CD4-positive, alpha-beta T cell treated with Interleukin-4 for 1 hour (primary cell): Measurements from ENCODE around the gene ZXDC.
A peak's percentile ranks its signal among the peaks of the same experiment; 100 is the strongest.

ENCODE experiments used
- DNase-seq, 2 donors: peaks; one replicate each; pipeline ENCODE4 v3.0.0-alpha.2; 2020 to 2022

Gene ZXDC

DNA sequence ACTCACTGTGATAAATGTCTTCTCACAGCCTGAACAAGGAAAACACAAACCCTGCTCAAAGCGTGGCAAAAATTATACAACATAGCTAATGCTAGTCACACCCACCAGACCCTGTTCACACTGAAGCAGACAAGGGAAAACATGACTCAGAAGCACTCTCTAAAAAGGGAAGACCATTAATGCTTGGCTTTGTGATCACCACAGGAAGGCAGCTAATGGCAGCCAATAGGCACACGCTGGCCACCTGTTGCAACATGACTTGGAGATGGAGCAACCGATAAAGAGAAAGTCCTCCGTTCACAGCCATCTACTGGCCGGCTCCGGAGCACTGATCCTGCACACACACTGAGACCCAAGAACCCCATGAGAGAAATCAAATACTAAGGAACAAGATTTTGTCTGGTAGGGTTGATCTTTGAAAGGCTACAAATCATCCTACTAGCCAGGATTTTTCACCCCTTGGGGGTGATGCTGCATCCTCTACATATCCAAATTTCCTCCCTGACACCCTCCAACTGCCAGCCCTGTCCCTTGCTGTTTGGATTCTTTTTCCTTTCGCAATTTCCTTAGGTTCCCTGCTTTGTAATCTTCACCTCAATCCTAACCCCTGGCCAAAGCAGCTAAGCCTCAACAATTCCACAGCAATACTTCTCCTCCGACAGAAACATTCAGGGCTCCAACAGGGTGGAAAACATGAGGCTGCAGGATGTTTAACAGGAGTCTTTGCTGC lies 3.2 kb downstream of the ZXDC start:
- DNase-seq, result peak; percentile 27 to 77

DNA sequence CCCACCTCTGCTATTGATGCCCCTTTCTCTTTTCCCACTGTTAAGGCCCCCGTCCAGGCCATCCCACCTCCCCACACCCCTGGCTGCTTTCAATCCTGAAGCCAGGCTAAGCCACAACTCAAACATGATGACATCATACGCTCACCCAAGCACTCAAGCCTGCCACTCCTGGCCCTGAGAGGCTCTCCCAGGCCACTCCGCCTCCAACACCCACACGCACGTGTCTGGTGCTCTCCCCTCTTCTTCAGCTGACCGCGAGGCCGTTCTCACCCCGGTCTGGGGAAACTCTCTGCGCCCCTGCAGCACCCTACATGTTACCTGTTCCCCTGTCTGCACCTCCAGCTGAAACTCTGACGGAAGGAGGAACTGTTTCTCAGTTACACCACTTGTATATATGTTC lies 6.2 kb downstream of the ZXDC start:
- DNase-seq, result no peak

DNA sequence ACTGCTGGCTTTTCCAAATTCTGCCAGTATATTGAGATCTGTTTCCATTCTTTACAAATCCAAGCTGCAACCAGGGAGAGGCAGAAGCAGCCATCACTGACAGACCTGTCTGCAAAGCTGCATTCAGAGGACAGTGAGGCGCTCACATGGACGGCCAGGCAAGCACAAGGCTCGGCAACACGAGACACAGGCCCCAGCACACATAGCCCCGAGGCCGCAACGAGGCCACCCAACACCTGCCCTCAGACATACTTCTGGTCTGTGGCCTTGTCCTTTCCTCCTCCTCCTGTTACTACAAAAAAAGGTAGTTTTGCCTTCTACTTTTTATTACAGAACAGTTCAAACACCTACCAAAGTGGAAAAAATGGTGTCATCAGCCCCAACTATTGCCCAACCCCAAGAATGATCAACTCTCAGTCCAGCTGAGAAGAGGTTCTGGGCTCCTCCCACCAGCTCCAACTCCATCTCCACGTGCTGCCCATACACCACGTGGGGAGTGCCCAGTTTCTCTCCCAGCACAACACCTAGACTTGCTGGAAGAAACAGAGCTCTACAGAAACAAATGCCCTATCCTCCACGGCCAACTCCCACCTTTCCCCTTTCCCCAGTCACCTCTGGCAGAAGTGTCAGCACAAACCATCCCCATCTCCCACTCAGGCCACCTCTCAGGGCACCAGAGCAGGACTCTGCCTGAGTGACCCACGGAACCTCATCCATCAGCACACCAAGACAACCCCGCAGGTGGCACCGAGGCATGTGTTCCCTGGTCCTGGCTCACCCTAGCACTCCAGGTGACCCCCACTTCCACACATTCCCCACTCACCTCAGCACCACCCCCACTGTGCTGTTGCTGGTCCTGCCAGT lies 7.4 kb downstream of the ZXDC start:
- DNase-seq, result no peak

DNA sequence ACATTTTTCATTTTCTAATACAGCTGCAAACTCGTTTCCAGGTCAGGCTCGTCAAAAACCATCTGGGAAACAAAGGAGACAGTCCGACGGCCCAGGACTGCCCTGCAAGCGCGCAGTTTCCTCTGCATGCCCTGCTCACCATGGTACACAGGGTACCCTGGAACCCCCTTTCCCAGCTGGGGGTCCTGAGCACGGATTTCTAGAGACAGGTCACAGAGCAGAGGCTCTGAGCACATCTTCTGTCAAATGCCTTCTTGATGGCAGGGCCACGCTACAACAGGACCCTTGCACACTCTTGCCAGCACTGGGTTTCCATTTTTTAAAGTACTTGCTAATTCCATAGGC lies 8.1 kb downstream of the ZXDC start:
- DNase-seq, result no peak

DNA sequence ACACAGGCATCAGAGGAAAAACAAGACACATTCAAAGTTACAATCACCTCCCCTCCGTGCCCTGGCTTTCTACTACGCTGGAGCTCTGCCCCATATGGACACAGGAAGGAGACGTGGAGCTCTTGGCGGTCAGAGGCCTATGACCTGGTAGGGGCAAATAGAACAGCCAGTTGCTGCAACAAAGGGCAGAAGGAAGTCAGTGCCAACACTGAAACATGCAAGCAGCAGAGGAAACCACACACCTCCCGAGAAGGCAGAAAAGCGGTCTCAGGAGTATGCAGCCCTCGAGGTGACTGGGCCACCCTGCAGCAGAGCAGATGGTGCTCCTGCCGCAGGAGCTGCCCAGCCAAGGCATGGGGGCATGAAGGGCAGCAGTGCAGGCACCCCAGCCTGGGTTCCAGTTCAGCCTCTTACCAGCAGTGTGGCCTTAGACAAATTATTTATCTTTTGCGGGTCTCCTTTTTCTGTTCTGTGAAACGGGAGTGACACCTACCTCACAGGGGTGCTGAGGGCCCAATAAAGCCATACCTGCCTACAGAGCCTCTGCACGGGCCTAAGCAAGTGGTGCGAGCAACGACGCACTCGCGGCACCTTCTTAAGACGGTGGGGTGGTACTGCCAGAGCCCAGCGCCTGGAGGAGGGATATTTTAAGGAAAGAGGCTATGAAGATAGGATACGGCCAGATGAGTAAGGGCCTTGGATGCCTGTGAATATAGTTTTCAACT lies 8.6 kb downstream of the ZXDC start:
- DNase-seq, result no peak

DNA sequence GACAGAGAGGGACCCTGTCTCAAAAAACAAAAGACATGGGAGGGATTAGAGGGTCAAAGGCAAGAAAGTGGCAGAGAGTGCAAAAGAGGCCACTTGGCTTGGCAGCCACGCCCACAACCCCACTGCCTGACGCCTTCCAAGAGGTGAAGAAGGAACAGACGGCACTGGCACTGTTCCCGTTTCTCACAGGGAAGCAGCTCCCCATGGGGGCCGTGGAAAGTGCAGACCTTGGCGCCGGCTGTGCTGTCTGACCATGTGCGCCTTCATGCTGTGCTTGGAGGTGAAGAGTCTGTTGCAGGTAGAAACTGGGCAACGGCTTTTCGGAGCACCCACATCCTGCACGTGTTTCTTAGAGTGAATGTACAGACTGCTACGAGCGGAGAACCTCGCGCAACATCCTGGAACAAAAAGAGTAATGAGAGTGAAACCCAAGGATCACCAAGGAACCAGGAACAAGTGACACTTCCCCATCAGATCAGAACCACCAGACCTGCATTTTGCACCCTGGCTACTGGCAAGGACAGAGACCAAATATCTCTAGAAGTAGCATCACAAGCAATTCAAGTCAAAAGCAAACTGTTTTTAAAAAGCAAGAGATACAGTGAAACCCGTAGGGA lies 9.7 kb downstream of the ZXDC start:
- no peak for DNase-seq

DNA sequence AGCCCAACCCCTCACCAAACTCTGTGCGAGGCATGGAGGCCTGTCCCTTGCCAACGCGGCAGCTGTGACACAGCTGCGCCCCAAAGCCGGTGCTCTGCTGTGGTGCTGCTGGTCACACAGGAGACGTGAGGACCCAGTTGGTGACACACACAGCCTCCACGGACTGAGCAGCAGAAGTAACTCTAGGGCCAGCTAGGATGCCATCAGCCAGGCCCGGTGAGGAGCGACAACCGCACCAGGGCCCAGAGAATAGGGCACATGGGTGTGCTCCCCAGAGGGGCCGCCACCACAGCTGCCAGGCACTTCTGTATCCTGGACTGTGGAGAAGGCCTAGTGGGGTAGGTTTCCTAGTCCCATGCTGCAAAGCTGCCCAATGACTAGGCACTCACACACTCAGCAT lies 10.7 kb downstream of the ZXDC start:
- DNase-seq, result no peak

DNA sequence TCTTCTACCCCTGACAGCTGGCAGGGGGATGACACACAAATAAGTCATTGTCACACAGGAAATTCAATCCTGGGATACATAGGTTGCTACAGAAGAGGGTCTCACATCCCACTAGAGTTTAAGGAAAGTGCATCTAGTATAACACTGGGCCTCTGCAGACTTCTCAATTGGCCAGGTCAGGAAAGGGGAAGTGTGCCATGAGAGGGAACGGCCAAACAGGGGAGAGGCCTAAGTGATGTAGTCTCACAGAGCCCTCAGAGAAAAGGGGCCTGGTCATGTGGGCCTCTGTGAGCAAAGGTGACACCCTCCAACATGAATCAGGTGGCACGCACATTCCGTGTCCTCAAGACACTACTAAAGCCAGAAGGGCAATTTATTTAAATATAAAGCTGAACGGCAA lies 11.2 kb downstream of the ZXDC start:
- no peak for DNase-seq

DNA sequence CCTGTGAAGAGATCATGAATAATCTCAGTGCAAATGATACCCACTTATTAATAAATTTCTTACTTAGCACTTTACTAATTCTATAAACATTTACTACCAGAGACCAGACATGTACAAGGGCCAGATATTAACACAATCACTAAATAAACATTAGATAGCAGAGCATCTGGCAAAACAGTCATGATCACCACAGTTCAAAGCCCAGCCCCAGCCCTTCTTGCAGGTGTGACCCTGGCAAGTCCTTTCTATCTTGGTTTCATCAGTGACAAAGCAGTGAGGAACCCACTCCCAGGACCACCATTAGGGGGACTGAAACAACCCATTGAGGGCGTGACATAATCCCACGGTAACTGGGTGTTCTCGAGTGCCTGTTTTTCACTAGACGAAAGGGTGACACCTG lies 11.6 kb downstream of the ZXDC start:
- DNase-seq, result no peak

DNA sequence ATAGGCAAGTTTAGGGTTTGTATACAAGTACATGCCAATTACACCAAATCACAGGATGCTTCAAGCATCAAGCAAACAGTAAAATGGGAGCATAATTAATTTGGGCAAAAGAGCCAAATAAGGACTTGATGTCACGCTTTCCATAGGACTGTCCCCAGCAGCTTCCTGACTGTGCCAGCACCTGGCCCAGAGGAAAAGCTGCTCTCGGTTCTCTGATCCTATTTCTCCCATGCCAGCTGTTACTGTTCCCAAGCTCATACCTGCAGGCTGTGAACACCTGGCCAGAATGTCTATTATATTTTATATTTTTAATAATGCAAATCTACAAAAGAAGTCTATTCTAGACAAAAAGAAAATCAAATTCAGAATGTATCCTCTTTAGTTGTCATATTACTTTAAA lies 12.2 kb downstream of the ZXDC start:
- no peak for DNase-seq

DNA sequence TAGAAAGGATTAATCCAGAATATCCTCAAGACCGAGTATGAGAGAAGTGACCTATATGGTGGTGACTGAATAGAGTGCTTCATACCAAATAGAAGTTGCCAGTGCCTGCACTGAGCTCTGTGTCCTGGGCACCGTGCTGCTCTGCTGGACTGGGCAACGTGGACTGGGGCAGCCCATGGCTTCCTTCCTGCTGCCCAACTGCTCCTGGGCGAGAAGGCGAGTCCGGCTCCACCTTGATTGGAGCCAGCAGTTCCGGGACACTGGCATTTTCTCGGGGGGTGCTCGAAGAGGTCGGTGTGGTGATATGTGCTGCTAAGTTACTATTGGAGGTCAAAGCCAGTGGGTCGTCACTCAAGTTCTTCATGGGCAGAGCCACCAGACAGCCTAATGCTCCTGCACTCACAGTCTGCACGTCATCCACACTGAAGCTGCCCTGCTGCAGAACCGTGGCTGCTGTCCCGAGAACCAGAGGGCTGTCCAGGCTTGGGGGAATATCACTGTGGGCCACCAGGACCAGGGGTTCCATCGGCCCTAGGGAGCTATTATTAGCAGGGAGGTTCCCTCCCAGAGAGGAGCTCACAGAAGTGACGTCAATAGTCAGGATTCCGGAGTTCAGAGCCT lies 14.1 kb downstream of the ZXDC start:
- DNase-seq, result no peak

DNA sequence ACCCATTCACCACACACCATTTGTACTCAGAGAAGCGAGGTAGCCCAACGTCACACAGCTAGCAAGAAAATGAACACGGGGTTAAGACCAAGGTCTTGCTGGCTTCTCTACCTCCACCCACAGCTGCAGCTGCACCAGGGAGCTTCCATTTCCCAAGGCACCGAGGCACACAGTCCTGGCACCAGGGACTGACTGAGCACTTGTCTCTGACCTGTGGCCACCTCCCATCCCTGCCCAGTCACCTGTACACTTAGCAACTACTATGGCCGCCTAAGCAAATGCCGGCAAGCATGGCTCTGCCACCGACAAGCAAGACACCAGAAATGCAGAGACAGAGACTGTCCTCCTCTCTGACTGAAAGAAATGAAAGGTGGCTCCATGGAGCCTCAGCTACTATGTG lies 15.3 kb downstream of the ZXDC start:
- no peak for DNase-seq

DNA sequence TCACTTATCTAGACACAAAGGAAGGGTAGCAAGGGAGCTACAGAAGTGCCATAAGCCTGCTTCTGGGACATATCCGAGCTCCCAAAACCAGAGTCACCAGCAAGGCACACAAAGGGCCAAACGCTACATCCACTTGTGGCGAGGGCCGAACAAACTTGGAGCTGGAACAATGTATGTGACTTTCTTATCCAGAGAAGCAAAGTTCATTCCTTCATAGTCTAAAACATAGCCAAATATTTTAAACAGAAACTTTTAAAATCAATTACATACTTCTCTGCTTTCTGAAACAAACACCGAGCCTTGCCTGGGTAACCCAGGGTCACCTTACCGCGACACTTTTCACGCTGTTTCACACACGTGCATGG lies 15.9 kb downstream of the ZXDC start:
- no peak for DNase-seq

DNA sequence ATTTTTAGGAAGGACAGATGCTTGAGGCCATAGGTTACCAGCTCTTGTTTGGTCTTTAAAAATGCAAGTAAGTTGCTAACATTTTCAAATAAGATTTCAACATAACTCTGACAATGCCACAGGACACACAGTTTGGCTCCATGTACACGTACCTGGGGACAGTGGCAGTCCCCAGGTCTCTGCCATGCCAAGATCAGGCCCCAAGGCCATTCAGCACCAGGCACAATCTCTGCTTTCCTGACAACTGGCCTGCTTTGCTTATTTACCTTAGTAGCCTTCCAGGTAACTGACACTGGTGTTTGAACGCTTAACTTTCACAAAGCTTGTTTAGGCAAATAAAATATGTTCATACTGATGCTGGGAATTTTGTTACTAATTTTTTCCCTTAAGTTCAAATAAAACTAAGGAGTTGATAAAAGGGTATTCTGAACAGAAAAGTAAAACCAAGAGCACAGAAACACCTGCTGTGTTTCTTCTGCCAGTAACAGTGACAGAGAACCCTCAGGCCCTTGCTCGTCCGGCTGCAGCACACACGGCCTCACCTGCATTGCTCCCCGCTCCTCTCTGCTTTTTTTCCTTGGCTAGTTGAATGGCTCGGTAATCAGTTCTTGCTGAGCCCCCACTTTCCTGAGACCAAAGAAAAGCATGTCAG lies 16.5 kb downstream of the ZXDC start:
- no peak for DNase-seq

DNA sequence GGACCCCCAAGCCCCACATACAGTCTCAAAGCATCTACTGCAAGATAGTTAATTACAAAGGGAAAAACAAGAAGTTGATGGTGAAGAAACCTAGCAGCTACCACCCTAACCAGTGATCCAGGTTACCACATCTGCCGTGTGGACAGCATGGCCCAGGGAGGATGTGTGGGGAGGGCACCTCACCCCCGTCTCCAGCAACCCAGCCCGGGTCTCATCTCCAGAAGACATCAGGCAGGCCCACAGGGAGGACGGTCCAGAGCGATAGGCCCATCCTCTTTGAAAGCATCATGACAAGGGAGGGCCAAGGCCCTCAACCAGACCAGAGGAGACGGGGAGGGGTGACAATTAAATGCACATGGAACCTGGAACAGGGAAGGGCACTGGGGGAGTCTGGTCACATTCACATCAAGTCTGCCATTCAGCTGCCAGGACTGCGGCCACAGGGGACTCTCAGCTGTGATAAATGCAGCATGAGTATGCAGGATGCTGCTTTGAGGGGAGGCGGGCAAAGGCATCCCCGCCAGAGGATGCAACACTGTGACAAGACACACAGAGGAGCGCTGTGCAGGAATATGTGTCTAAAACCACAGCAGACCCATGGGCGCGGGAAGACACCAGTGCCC lies 18.8 kb downstream of the ZXDC start:
- no peak for DNase-seq

DNA sequence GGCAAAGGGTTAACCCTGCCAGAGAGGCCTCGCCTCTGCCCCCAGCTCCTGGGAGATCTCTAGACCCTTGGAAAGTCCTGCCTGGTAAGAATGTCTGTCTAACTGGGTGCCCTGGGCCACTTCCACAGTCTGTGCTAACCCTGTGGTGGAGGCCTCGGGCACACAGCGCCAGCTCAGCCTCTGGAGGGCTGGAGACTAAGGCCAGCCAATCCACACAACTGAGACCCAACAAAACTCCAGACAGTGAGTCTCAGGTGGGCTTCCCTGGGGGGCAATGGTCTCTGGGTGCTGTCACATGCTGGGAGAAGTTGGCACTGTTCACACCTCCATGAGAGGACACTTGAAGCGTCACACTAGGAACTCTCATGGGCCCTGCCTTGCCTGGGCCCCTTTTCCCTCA lies 19.5 kb downstream of the ZXDC start:
- DNase-seq, result no peak

DNA sequence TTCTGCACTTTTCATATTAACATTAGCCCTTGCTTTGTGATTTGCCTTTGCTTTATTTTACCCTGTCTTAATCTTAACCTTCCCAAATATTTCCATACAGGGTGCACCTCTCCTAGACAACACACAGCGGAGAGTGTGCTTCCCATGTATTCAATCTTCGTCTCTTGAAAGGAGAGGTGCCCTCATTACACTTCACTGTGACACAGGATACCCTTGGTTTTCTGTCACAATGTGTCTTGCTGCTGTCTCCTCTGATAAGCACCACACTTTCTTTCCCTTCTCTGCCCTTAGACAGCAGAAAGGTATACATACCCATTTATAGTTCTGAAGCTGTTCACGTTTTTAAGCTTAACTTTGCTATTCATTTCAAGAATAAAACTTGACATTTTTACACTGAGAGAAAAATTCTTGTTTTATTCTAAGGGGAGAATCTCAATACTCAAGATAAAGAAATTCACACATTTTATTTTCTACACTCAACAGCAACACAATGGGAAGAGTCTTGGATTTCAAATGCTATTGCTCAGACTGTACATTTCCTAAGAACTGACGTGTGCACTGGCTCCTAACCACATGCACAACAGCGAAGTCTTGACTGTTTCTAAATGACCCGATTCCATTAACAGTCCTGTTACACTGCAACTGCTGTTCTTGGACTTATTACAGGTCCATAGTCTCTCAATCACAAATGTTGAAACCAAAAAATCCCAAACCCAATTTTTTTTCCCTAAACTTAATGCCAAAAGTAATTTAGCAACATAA lies 21.1 kb downstream of the ZXDC start:
- no peak for DNase-seq

DNA sequence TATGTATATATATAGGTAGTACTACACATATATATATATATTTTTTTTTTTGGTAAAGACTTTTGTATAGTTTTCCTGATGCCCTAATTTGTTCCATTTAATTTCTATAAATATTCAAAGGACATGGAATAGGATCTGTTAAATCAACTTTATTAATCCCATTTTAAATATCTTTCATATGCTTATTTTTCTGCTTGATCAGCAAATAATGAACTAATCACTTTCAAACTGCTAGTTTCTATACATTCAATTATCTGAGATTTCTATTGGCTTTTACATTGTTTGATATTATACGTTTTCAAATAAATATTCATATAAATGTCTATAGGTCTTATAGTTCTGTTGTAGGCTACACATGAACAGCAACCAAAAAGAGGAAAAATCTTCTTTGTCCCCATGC lies 21.7 kb downstream of the ZXDC start:
- DNase-seq, result no peak

DNA sequence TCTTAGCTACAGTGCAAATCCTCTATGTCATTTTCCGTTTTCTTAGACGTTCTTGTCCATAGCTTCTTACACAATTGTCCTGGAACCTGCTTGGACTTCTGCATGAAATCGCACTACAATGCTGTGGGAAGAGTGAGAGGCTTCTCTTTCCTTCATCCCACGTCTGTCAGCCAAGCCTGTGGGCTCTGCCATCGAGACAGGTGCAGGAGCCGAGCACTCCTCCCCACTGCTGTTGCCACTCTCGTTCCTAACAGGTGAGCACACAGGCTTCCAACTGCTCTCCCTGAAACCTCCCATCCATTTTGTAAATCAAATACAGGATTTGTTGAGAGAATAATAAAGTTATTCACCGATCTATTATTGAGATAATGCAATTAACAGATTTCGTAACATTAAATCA lies 23.5 kb downstream of the ZXDC start:
- no peak for DNase-seq

DNA sequence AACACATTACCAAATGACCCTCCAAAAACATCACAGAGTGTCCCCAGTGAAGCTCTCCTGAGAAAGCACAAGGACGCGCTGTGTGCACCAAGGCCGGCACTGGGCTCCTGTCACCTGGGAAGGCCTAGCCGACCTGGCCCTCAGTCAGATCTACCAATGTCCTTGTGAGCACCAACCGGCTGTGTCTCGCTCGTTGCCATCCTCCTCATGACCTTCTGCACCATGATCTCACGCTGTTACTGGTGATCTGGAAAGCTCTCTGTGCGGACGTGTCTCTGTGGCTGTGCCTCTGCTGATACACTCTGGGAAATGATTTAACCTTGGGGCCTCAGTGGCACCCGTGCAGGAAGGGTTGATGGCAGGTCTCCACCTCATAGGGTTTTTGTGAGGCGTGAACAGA lies 24.2 kb downstream of the ZXDC start:
- no peak for DNase-seq

DNA sequence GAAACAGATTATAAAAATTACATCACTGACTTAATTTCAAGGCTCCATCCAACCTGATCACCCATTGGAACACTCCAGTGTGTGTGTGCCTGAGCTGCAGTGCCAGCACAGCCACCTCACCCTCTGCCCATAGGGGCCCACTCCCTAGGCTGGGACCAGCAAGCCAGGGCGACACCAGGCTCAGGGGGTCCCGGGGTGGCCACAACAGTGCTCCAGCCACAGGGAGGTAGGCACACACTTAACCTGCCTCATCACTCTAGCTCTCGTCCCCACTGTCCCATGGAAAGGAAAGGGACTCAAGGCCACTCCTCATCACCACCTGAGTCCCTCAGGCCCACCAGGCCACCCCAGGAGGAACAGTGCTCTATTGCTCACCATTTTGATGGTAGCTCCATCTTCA lies 24.9 kb downstream of the ZXDC start:
- no peak for DNase-seq
